CD4-positive, alpha-beta memory T cell (primary cell): ENCODE data around the gene GNG3. TPM values are rescaled to one million over a fixed set of nuclear protein-coding genes. Genes with fewer than 3 reads are reported as not detected.

ENCODE experiments used
- CTCF ChIA-PET: fragments of 350-600 bp; sonication (Branson Sonifier 250); formaldehyde crosslinking; loops from one replicate; lab custom pipeline; 2021; ENCODE audit warnings: inconsistent platforms; ENCODE audit not compliant: partially characterized antibody; lab: Charles Lee
- POLR2A ChIA-PET: fragments of 350-600 bp; sonication (Branson Sonifier 250); formaldehyde crosslinking; loops from one replicate; lab custom pipeline; 2021; ENCODE audit not compliant: partially characterized antibody; lab: Charles Lee
- DNase-seq, 5 donors: peaks; one replicate each; pipeline versions ENCODE4 v3.0.0 to v3.0.0-alpha.2; 2020 to 2022; ENCODE audit warnings: mixed read lengths in 1 of 5
- H3K27ac ChIP-seq: one replicate; pipeline ENCODE4 v1.7.0; 2013; ENCODE audit warnings: low read depth, low read length
- H3K27me3 ChIP-seq: 2 replicates; pipeline ENCODE4 v1.7.0; 2013; ENCODE audit warnings: mild to moderate bottlenecking, low read length, moderate library complexity; ENCODE audit not compliant: insufficient read depth
- H3K36me3 ChIP-seq: 2 replicates; pipeline ENCODE4 v1.7.0; 2013; ENCODE audit warnings: mild to moderate bottlenecking, low read length, moderate library complexity; ENCODE audit not compliant: insufficient read depth
- H3K4me1 ChIP-seq: 2 replicates; pipeline ENCODE4 v1.7.0; 2013; ENCODE audit warnings: mild to moderate bottlenecking, low read length, moderate library complexity; ENCODE audit not compliant: insufficient read depth
- H3K4me3 ChIP-seq, 2 donors: one replicate each; pipeline ENCODE4 v1.7.0; 2013; ENCODE audit warnings: low read length in 2 of 2, mild to moderate bottlenecking in 1 of 2
- H3K9me3 ChIP-seq, 2 donors: one replicate each; pipeline ENCODE4 v1.7.0; 2013; ENCODE audit warnings: low read length in 2 of 2, control low read depth in 1 of 2; ENCODE audit not compliant: control insufficient read depth in 1 of 2
- H3K27ac Mint-ChIP-seq, 7 donors: one replicate each; pipeline ENCODE4 v1.8.0; 2020 to 2021; ENCODE audit warnings: mixed read lengths in 7 of 7, mild to moderate bottlenecking in 6 of 7, inconsistent platforms in 3 of 7, moderate library complexity in 3 of 7
- H3K27me3 Mint-ChIP-seq, 2 donors: one replicate each; pipeline ENCODE4 v1.8.0; 2020 to 2021; ENCODE audit warnings: mixed read lengths in 2 of 2
- H3K36me3 Mint-ChIP-seq, 2 donors: one replicate each; pipeline ENCODE4 v1.8.0; 2020 to 2021; ENCODE audit warnings: mixed read lengths in 2 of 2, inconsistent platforms in 1 of 2, mild to moderate bottlenecking in 1 of 2
- H3K4me1 Mint-ChIP-seq, 4 donors: one replicate each; pipeline ENCODE4 v1.8.0; 2020 to 2021; ENCODE audit warnings: mixed read lengths in 4 of 4, mild to moderate bottlenecking in 1 of 4
- H3K4me3 Mint-ChIP-seq, 8 donors: one replicate each; pipeline ENCODE4 v1.8.0; 2020 to 2021; ENCODE audit warnings: mixed read lengths in 8 of 8, mild to moderate bottlenecking in 7 of 8, moderate library complexity in 6 of 8, inconsistent platforms in 3 of 8
- H3K9me3 Mint-ChIP-seq, 8 donors: one replicate each; pipeline ENCODE4 v1.8.0; 2020 to 2021; ENCODE audit warnings: mixed read lengths in 8 of 8, mild to moderate bottlenecking in 5 of 8, inconsistent platforms in 3 of 8, moderate library complexity in 1 of 8
- intact Hi-C: fragments of 100-400 bp; cut with micrococcal nuclease; formaldehyde crosslinking; loops from one replicate; pipeline ENCODE4 v1.15.1; 2023
- polyA plus RNA-seq, 2 donors: library from polyadenylated mRNA; unstranded; fragments of 300-500 nt; fragmentation: Illumina TruSeq; gene quantifications; one replicate each; pipeline ENCODE4 v1.2.3, GENCODE V29; 2021
- total RNA-seq, 2 experiments: library from RNA; stranded (reverse); gene quantifications; one replicate each; pipeline ENCODE4 v1.2.3, GENCODE V29; 2021

GNG3 gene
- total RNA-seq (not detected), polyA plus RNA-seq (not detected)

DNA sequence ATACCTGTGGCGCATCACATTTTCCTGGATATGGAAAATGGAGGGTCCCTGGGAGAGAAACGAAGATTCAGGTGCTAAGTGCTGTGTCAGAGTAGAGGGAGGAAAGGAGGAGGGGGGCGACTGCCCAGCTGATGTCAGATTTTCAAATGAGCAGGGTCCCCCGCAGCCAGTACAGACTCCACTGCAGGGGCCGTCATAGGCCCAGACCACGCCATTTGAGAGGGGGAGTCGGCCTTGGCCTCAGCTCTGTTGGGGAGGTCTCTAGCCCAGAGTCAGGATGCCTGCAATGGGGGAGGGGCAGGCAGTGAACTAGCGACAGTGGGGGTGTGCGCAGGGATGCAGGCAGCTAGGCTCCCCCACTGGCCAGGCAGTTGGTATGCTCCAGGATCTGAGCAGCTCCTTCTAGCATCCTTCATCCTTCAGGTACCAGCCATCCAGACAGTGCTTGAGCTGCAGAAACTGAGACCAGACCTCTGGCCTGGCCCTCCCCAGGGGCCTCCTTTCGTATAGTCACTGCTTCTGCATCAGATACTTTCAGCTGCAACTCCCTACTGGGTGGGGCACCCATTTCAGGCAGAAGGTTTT lies at the start of gene GNG3, which contains the start of gene BSCL2:
Gene GNG3, plus strand, starts transcription at position 400 of the 585 bp plus-strand sequence. CDS start 620 bp downstream, outside the sequence.
Gene BSCL2, minus strand, starts transcription at position 148 of the 585 bp plus-strand sequence. CDS start 229 bp downstream, outside the sequence.
- intact Hi-C loops, result no loop called here
- peak within 1 kb of the TSS; percentile 97 for H3K27ac ChIP-seq
- DNase-seq, result no peak
- Mint-ChIP-seq H3K27me3 (no peaks in the 10 kb centered on the region), H3K4me1 (peaks cover 23 to 54% (median 39%) of the 10 kb centered on the region in 4 donors), H3K4me3 (peak within 1 kb of the TSS; percentile 90 to 98 (median 94)), H3K36me3 (peaks cover 4 to 28% of the 10 kb centered on the region in 2 donors), H3K27ac (peak within 1 kb of the TSS; percentile 93 to 99 (median 99)), H3K9me3 (no peaks in the 10 kb centered on the region)
- peaks cover 52% of the 10 kb centered on the region for H3K4me1 ChIP-seq
- ChIA-PET POLR2A (interaction anchor here (0.8 to 14.3 kb wide), 20 partner anchors 16 to 174 kb away, joined by 3 to 283 read pairs (median 20); partner anchors contain the start of genes C11orf98, CSKMT, EML3 and GANAB), CTCF (interaction anchor here (1.0 to 1.3 kb wide), 2 partner anchors 63 to 79 kb away, joined by 3 read pairs; no protein-coding TSS in a partner anchor)
- H3K9me3 ChIP-seq, result no peaks in the 10 kb centered on the region
- no peaks in the 10 kb centered on the region for H3K27me3 ChIP-seq
- peaks cover 8% of the 10 kb centered on the region for H3K36me3 ChIP-seq
- peak within 1 kb of the TSS; percentile 70 to 86 for H3K4me3 ChIP-seq

DNA sequence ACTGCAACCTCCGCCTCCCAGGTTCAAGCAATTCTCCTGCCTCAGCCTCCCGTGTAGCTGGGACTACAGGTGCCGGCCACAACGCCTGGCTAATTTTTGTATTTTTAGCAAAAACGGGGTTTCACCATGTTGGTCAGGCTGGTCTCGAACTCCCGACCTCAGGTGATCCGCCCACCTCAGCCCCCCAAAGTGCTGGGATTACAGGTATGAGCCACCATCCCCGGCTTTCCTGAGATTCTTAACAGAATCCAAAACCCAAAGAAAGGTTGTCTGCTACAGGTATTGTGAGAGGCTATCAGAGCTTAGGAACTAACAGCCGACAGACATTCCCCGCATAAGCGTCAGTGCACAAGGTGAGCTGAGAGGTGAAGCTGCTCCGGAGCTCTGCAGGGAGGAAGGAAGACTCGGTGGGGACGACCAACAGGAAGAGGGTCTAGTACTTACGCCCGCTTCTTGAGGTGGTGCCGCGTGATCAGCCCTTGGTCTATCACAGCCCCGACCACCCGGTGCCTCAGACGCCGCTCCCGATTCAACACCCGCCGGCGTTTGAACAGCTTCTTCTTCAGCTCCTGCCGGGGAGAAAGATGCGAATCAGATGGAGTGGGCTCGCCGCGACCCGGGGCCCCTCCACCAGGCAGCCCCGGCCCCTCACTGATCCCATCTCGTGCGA lies 42.9 kb upstream of the GNG3 start:
- Mint-ChIP-seq H3K27ac (peak overlapping the region; percentile 95 to 98 (median 96)), H3K27me3 (no peaks in the 10 kb centered on the region), H3K9me3 (no peaks in the 10 kb centered on the region), H3K36me3 (peaks cover 8 to 37% of the 10 kb centered on the region in 2 donors), H3K4me3 (peak overlapping the region; percentile 92 to 98 (median 96)), H3K4me1 (peaks cover 15 to 49% (median 28%) of the 10 kb centered on the region in 4 donors)
- Histone ChIP-seq H3K4me1 (peaks cover 36% of the 10 kb centered on the region), H3K36me3 (peaks cover 15% of the 10 kb centered on the region), H3K4me3 (peak overlapping the region; percentile 88 to 97), H3K27me3 (no peaks in the 10 kb centered on the region), H3K27ac (peak overlapping the region; percentile 73), H3K9me3 (no peaks in the 10 kb centered on the region)
- DNase-seq, result peak in 1 of 5 donors; percentile 74
- intact Hi-C loops, result loop anchor here (1.0 to 2.0 kb wide), 9 partner anchors 11 to 91 kb away; partner anchors contain the start of genes EEF1G, EML3, GANAB and INTS5
- POLR2A ChIA-PET, result interaction anchor here (0.6 to 19.7 kb wide), 58 partner anchors 8 to 1653 kb away, joined by 3 to 494 read pairs (median 7); partner anchors contain the start of genes AHNAK, B3GAT3, BSCL2 and EEF1G
- CTCF ChIA-PET, result interaction anchor here (0.6 to 10.4 kb wide), 24 partner anchors 8 to 197 kb away, joined by 3 to 86 read pairs (median 4); partner anchors contain the start of genes B3GAT3, HNRNPUL2, INTS5 and LBHD1

DNA sequence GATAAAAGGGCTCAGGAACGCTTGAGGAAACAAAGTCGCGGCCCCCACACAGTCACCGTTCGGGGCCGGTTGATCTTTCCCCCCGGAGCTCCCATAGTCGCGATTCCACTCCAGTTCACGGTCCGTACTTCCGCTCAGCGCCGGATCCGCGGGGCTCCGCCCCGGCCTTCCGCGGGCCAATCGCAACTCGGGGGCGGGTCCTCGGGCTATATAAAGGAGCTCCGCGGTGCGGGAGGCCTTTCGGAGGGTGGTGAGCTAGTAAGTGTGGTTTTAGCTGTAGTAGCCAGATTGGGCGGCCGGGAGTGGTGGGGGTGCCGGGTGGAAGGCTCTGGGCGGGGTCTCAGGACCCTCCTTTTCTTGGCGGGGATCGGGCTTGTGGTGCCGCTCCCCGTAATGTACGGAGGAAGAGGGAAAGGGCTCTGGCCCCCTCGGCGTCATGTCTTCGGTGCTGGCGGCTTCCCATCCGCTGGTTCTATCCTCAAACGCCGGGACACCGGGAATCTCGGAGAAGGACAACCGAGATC lies 42.3 kb upstream of the GNG3 start, which contains the start of the genes C11orf98 and CSKMT:
Gene C11orf98, minus strand, starts transcription at position 136 of the 524 bp plus-strand sequence. Its CDS starts 41 bp downstream, at position 95.
Gene CSKMT, plus strand, starts transcription at position 238 of the 524 bp plus-strand sequence. CDS start 568 bp downstream, outside the sequence.
- CTCF ChIA-PET, result interaction anchor here (0.8 to 10.4 kb wide), 26 partner anchors 8 to 272 kb away, joined by 3 to 86 read pairs (median 4); partner anchors contain the start of genes B3GAT3, HNRNPUL2, INTS5 and LBHD1

DNA sequence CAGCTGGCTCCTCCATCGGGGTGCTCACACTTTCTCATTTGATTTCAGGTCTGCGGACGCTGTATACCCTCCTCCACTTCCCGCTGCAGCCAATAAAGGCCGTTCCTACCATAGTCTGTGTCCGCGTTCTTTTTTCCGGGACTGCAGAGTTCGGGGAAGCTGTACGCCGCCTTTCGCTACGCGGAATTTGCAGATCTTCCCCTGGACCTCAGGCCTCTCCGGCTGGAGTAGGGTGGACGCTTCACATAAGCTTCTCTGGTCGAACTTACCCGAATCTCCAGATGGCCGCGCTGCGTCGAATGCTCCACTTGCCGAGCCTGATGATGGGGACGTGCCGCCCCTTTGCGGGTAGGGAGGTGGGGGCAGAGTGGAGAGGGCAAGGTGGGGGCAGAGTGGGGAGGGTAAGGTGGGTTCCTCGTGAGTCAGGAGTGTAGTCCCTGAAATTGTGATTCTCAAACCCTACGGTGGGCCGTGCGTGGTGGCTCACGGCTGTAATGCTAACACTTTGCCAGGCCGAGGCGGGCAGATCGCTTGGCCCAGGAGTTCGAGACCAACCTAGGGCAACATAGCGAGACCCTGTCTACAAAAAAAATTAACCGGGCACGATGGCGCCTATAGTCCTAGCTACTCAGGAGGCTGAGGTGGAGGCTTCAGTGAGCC lies 41.7 kb upstream of the GNG3 start:
- H3K27me3 ChIP-seq, result no peaks in the 10 kb centered on the region
- POLR2A ChIA-PET, result interaction anchor here (0.6 to 19.7 kb wide), 57 partner anchors 10 to 1652 kb away, joined by 3 to 494 read pairs (median 7); partner anchors contain the start of genes B3GAT3, BSCL2, EEF1G and EML3
- intact Hi-C loops, result loop anchor here (1.0 to 2.0 kb wide), 9 partner anchors 12 to 92 kb away; partner anchors contain the start of genes EEF1G, EML3, GANAB and INTS5
- no peaks in the 10 kb centered on the region for H3K9me3 ChIP-seq
- peaks cover 48% of the 10 kb centered on the region for H3K4me1 ChIP-seq
- H3K27me3 Mint-ChIP-seq, result no peaks in the 10 kb centered on the region
- CTCF ChIA-PET, result interaction anchor here (0.9 to 10.4 kb wide), 20 partner anchors 7 to 273 kb away, joined by 3 to 86 read pairs (median 4); partner anchors contain the start of genes B3GAT3, HNRNPUL2, INTS5 and LBHD1
- H3K4me3 ChIP-seq, result peak overlapping the region; percentile 88 to 97
- peaks cover 15% of the 10 kb centered on the region for H3K36me3 ChIP-seq
- peak; percentile 54 to 84 (median 58) for DNase-seq
- H3K9me3 Mint-ChIP-seq, result no peaks in the 10 kb centered on the region
- H3K4me3 Mint-ChIP-seq, result peak overlapping the region; percentile 92 to 98 (median 96)
- peak overlapping the region; percentile 73 for H3K27ac ChIP-seq
- peaks cover 8 to 38% of the 10 kb centered on the region in 2 donors for H3K36me3 Mint-ChIP-seq
- H3K4me1 Mint-ChIP-seq, result peaks cover 15 to 61% (median 35%) of the 10 kb centered on the region in 4 donors
- peak overlapping the region; percentile 95 to 98 (median 96) for H3K27ac Mint-ChIP-seq

More for the DNA sequence above, 42.3 kb upstream of the GNG3 start, which contains the start of the genes C11orf98 and CSKMT:
- Histone ChIP-seq H3K36me3 (peaks cover 15% of the 10 kb centered on the region), H3K4me3 (peak within 1 kb of the TSS; percentile 88 to 97), H3K9me3 (no peaks in the 10 kb centered on the region), H3K27ac (peak within 1 kb of the TSS; percentile 73), H3K27me3 (no peaks in the 10 kb centered on the region), H3K4me1 (peaks cover 42% of the 10 kb centered on the region)
- no peaks in the 10 kb centered on the region for H3K9me3 Mint-ChIP-seq
- H3K27me3 Mint-ChIP-seq, result no peaks in the 10 kb centered on the region
- peaks cover 8 to 38% of the 10 kb centered on the region in 2 donors for H3K36me3 Mint-ChIP-seq
- peak; percentile 94 to 96 (median 95) for DNase-seq
- peaks cover 15 to 55% (median 31%) of the 10 kb centered on the region in 4 donors for H3K4me1 Mint-ChIP-seq
- intact Hi-C loops, result loop anchor here (1.0 to 2.0 kb wide), 9 partner anchors 12 to 92 kb away; partner anchors contain the start of genes EEF1G, EML3, GANAB and INTS5
- H3K27ac Mint-ChIP-seq, result peak within 1 kb of the TSS; percentile 95 to 98 (median 96)
- POLR2A ChIA-PET, result interaction anchor here (0.6 to 19.7 kb wide), 62 partner anchors 9 to 1653 kb away, joined by 3 to 494 read pairs (median 6); partner anchors contain the start of genes AHNAK, B3GAT3, BSCL2 and EEF1G
- H3K4me3 Mint-ChIP-seq, result peak within 1 kb of the TSS; percentile 92 to 98 (median 96)

GRCh38 chr11:62666259-62666926 lies 41.1 kb upstream of the GNG3 start:
- ChIA-PET POLR2A (interaction anchor here (0.6 to 19.7 kb wide), 30 partner anchors 10 to 215 kb away, joined by 3 to 494 read pairs (median 19); partner anchors contain the start of genes B3GAT3, BSCL2, EEF1G and EML3), CTCF (interaction anchor here (0.6 to 10.4 kb wide), 5 partner anchors 54 to 274 kb away, joined by 3 to 86 read pairs (median 6); partner anchors contain the start of genes EML3 and TUT1)
- H3K27me3 Mint-ChIP-seq, result no peaks in the 10 kb centered on the region
- Histone ChIP-seq H3K27me3 (no peaks in the 10 kb centered on the region), H3K4me1 (peaks cover 53% of the 10 kb centered on the region), H3K36me3 (peaks cover 15% of the 10 kb centered on the region), H3K4me3 (peak overlapping the region; percentile 88 to 97), H3K9me3 (no peaks in the 10 kb centered on the region), H3K27ac (peak overlapping the region; percentile 73)
- intact Hi-C loops, result no loop called here
- peaks cover 8 to 41% of the 10 kb centered on the region in 2 donors for H3K36me3 Mint-ChIP-seq
- peak overlapping the region; percentile 92 to 98 (median 96) for H3K4me3 Mint-ChIP-seq
- H3K27ac Mint-ChIP-seq, result peak overlapping the region; percentile 82 to 98 (median 96)
- no peak for DNase-seq
- peaks cover 17 to 67% (median 40%) of the 10 kb centered on the region in 4 donors for H3K4me1 Mint-ChIP-seq
- H3K9me3 Mint-ChIP-seq, result no peaks in the 10 kb centered on the region
